ENCODE data around the gene CLIC3. TPM values are rescaled to one million over a fixed set of nuclear protein-coding genes. Genes with fewer than 3 reads are reported as not detected.

The CLIC3 gene
- total RNA-seq (2014; rRNA removed) (1.4 and 4.3 TPM in 2 replicates), Bru-seq, nascent RNA (percentile 44 among the genes with signal in this experiment), BruChase-seq, experiment 1, labeled RNA remaining after a 6-hour chase (percentile 41 among the genes with signal in this experiment), BruChase-seq, experiment 2, labeled RNA remaining after a 2-hour chase (percentile 40 among the genes with signal in this experiment)
- long read RNA-seq, transcript CLIC3-203 (6 exons, 1,017 nt), result major isoform, 15 of 25 reads
- long read RNA-seq, partial matches to known transcripts, result 5 of 25 reads
- long read RNA-seq, other reads (novel, unspliced or antisense), result 3 of 25 reads

DNA sequence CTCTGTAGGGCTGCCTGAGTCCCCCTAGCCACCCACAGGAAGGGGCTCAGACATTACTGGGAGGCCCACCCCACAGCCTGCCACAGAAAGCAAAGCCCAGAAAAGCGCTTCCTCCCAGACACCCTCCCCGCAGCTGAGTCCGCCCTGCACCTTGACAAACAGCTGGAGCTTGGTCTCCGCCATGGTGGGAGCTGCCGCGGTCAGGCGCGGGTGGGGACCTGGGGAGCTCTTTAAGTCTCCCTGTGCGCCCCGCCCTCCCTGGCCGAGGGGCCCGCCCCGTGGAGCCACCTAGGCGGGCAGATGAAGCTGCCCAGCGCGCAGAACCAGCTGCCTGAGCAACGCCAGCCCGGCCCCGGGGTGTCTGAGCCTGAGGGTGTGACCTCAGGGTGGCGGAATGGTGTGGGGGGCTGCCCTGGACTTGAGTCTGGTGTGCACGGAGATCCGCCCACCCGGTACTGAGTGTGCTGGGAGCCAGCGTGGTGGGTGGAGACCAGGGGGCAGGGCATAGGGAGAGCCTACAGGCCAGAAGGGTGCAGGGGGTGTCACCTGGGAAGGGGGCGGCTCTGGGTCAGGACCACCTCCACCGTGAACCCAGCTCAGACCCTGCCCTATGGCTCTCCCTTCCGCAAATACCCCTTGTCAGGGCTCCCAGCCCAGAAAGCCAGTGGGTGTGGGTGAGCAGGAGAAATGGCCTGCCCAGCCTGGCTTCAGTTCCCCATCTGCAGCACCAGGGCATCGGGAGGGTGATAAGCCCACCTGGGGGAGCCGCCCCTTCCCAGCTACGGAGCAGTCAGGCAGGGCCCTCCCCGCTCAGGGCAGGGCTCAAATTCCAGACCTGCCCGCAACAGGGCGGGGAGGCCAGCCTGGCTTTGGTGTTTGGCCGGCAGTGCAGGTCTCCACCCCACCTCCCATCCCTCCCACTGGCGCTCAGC is at the start of gene CLIC3:
CLIC3 (minus strand) TSS at position 208 of the 932 bp plus-strand sequence; CDS start at position 183, 25 bp downstream.
- Histone ChIP-seq H3K9me2 (replicated peaks; ENCODE audit: low read length) (no peaks in the 10 kb centered on the region), H4K20me1 (ENCODE audit: low read length) (no peaks in the 10 kb centered on the region), H3K4me2 (ENCODE audit: low read length) (peak within 1 kb of the TSS; percentile 77), H3K27me3 (ENCODE audit: low read length) (no peaks in the 10 kb centered on the region), H3K9me3 (ENCODE audit: low read length) (no peaks in the 10 kb centered on the region), H3K36me3 (ENCODE audit: low read depth, low read length) (no peaks in the 10 kb centered on the region; the same call in 1 of the 2 replicates), H3K9ac (ENCODE audit: low read length) (no peak within 1 kb of the TSS), H2AFZ (ENCODE audit: low read length) (no peak within 1 kb of the TSS), H3K4me1 (ENCODE audit: insufficient read depth, low read length) (peaks cover 27% of the 10 kb centered on the region), H3K79me2 (ENCODE audit: low read length) (peaks cover 16% of the 10 kb centered on the region), H3K4me3 (ENCODE audit: low read length) (peak within 1 kb of the TSS; percentile 58), H3K27ac (ENCODE audit: low read length) (no peak within 1 kb of the TSS), H3F3A (ENCODE audit: low read length, unreplicated experiment) (no peaks in the 10 kb centered on the region)
- ChIA-PET POLR2A (ENCODE audit: unreplicated experiment) (interaction anchor here (0.7 kb wide), 1 partner anchor 82 kb away, joined by 3 read pairs; no protein-coding TSS in a partner anchor), CTCF (interaction anchor here (0.7 to 1.4 kb wide), 5 partner anchors 33 to 52 kb away, joined by 3 to 9 read pairs (median 3); partner anchors contain the start of gene FBXW5)
- intact Hi-C loops (cut with micrococcal nuclease), result loop anchor here (10.0 kb wide), 1 partner anchor 152 kb away; the partner anchor contains the start of genes AJM1 and PHPT1
- no TSS peak for BruUV-seq (replicated peaks)
- TF ChIP-seq EZH2phosphoT487 (IDR thresholded peaks at IDR 0.05; ENCODE audit: borderline replicate concordance, low read length) (no peak), EZH2 (IDR thresholded peaks at IDR 0.05; ENCODE audit: low read length, unreplicated experiment) (no peak)
- TF ChIP-seq, protein P1, sequence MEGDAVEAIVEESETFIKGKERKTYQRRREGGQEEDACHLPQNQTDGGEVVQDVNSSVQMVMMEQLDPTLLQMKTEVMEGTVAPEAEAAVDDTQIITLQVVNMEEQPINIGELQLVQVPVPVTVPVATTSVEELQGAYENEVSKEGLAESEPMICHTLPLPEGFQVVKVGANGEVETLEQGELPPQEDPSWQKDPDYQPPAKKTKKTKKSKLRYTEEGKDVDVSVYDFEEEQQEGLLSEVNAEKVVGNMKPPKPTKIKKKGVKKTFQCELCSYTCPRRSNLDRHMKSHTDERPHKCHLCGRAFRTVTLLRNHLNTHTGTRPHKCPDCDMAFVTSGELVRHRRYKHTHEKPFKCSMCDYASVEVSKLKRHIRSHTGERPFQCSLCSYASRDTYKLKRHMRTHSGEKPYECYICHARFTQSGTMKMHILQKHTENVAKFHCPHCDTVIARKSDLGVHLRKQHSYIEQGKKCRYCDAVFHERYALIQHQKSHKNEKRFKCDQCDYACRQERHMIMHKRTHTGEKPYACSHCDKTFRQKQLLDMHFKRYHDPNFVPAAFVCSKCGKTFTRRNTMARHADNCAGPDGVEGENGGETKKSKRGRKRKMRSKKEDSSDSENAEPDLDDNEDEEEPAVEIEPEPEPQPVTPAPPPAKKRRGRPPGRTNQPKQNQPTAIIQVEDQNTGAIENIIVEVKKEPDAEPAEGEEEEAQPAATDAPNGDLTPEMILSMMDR (conservative IDR thresholded peaks at IDR 0.05; ENCODE audit: low read depth, low read length), result no peak
- DNase-seq (peak; percentile 60), ATAC-seq (peak; percentile 49)

- Histone ChIP-seq H3K9me3 (ENCODE audit: low read length) (no peaks in the 10 kb centered on the region), H3K27me3 (ENCODE audit: low read length) (no peaks in the 10 kb centered on the region), H3K36me3 (ENCODE audit: low read depth, low read length) (no peaks in the 10 kb centered on the region), H3K9ac (ENCODE audit: low read length) (peak overlapping the region; percentile 49), H3K79me2 (ENCODE audit: low read length) (peaks cover 24% of the 10 kb centered on the region), H3K4me2 (ENCODE audit: low read length) (peak overlapping the region; percentile 98), H3K4me1 (ENCODE audit: insufficient read depth, low read length) (peaks cover 9% of the 10 kb centered on the region; the same call in 1 of the 2 replicates), H3K4me3 (ENCODE audit: low read length) (peak overlapping the region; percentile 84), H3F3A (ENCODE audit: low read length, unreplicated experiment) (no peaks in the 10 kb centered on the region), H3K27ac (ENCODE audit: low read length) (no peak overlapping the region), H3K9me2 (replicated peaks; ENCODE audit: low read length) (no peaks in the 10 kb centered on the region), H2AFZ (ENCODE audit: low read length) (peak overlapping the region; percentile 96), H4K20me1 (ENCODE audit: low read length) (peaks cover 7% of the 10 kb centered on the region; the same call in 1 of the 2 replicates)
- POLR2A ChIA-PET (ENCODE audit: unreplicated experiment), result no interaction called here
- ATAC-seq (peak; percentile 25), DNase-seq (peak; percentile 25)
- BruUV-seq (replicated peaks), result no TSS peak
- CTCF ChIA-PET, result interaction anchor here (1.3 kb wide), 1 partner anchor 16 kb away, joined by 4 read pairs; no protein-coding TSS in a partner anchor
- TF ChIP-seq EZH2phosphoT487 (IDR thresholded peaks at IDR 0.05; ENCODE audit: borderline replicate concordance, low read length), result no peak
- TF ChIP-seq, protein P1 (conservative IDR thresholded peaks at IDR 0.05; ENCODE audit: low read depth, low read length), result no peak
- TF ChIP-seq EZH2 (IDR thresholded peaks at IDR 0.05; ENCODE audit: low read length, unreplicated experiment), result no peak
- intact Hi-C loops (cut with micrococcal nuclease), result no loop called here
These were observed 49.1 kb upstream of the CLIC3 start for GRCh38 chr9:137045294-137046087.

Data from PC-3 (cell line).